Inferior parietal cortex (tissue), 1 donor: ENCODE results near the gene C10orf120.

ENCODE experiments used
- DNase-seq: peaks from one replicate; pipeline ENCODE4 v3.0.0-alpha.2; 2016; ENCODE audit errors: extremely low spot score

C10orf120 gene

GRCh38 chr10:122660696-122661095 is 39.0 kb downstream of the C10orf120 start:
- no peak for DNase-seq

GRCh38 chr10:122659651-122660050 is 40.0 kb downstream of the C10orf120 start:
- no peak for DNase-seq

- DNase-seq, result no peak
Observed at GRCh38 chr10:122659126-122659525, 40.5 kb downstream of the C10orf120 start.

- no peak for DNase-seq
Observed at GRCh38 chr10:122658356-122659049, 41.1 kb downstream of the C10orf120 start.

GRCh38 chr10:122657729-122658128 is 41.9 kb downstream of the C10orf120 start:
- DNase-seq, result no peak

GRCh38 chr10:122657255-122657654 is 42.4 kb downstream of the C10orf120 start:
- no peak for DNase-seq

- DNase-seq, result no peak
Observed at GRCh38 chr10:122656741-122657140, 42.9 kb downstream of the C10orf120 start.

- DNase-seq, result no peak
Observed at GRCh38 chr10:122656308-122656705, 43.3 kb downstream of the C10orf120 start.

GRCh38 chr10:122655524-122656307 is 43.9 kb downstream of the C10orf120 start:
- no peak for DNase-seq

- DNase-seq, result no peak
Observed at GRCh38 chr10:122650331-122650730, 49.3 kb downstream of the C10orf120 start.

GRCh38 chr10:122649903-122650302 is 49.7 kb downstream of the C10orf120 start:
- DNase-seq, result no peak

GRCh38 chr10:122648599-122649428 is 50.8 kb downstream of the C10orf120 start:
- peak; percentile 82 for DNase-seq
